HEK293 (cell line): Measurements from ENCODE around the gene CMIP.

Source experiments
- CTCF ChIA-PET: fragments of 350-600 bp; formaldehyde crosslinking; extraction: SDS; loops from one replicate; lab custom pipeline; 2021; ENCODE audit warnings: antibody characterized with exemption; lab: Yijun Ruan, JAX
- POLR2A ChIA-PET: fragments of 300-600 bp; formaldehyde crosslinking; extraction: SDS; loops from one replicate; lab custom pipeline; 2020; ENCODE audit warnings: antibody characterized with exemption, inconsistent platforms; lab: Yijun Ruan, JAX
- H3K27ac ChIP-seq: fragments of 200-500 bp; sonication (Bioruptor generic); 2 replicates; pipeline ENCODE4 v1.5.1; 2014; ENCODE audit warnings: low read depth, low read length, control low read depth, inconsistent platforms; ENCODE audit errors: extremely low read depth
- H3K36me3 ChIP-seq, 2 experiments: fragments of 200-500 bp in 1 of 2; sonication (Bioruptor generic) in 1 of 2; 1 replicate in 1 of 2; 2 replicates in 1 of 2; pipeline ENCODE4 v1.5.1; 2014 to 2017; ENCODE audit warnings: inconsistent platforms in 2 of 2, low read length in 2 of 2; ENCODE audit not compliant: control insufficient read depth in 2 of 2, insufficient read depth in 1 of 2
- H3K4me1 ChIP-seq: fragments of 200-500 bp; sonication (Bioruptor generic); 2 replicates; pipeline ENCODE4 v1.5.1; 2014; ENCODE audit warnings: mild to moderate bottlenecking, low read length, inconsistent platforms; ENCODE audit not compliant: control insufficient read depth, insufficient read depth
- H3K4me3 ChIP-seq: 2 replicates; pipeline ENCODE4 v1.5.1; 2011; ENCODE audit warnings: low read depth, mild to moderate bottlenecking, control low read depth, low read length, moderate library complexity
- H3K9me3 ChIP-seq: fragments of 200-500 bp; sonication (Bioruptor generic); 2 replicates; pipeline ENCODE4 v1.5.1; 2014; ENCODE audit warnings: low read depth, low read length, inconsistent platforms; ENCODE audit not compliant: control insufficient read depth, insufficient read depth
- EGR2 ChIP-seq: fragments of 450-650 bp; formaldehyde crosslinking; IDR thresholded peaks from 2 replicates; pipeline ENCODE4 v1.5.1; 2016; ENCODE audit warnings: low read depth, missing biosample characterization, missing genetic modification characterization
- HOXA7 ChIP-seq: sonication (generic); formaldehyde crosslinking; IDR thresholded peaks from 2 replicates; pipeline ENCODE4 v1.8.1; 2022; ENCODE audit warnings: missing genetic modification reagents, borderline replicate concordance
- KLF9 ChIP-seq: fragments of 450-650 bp; formaldehyde crosslinking; IDR thresholded peaks from 2 replicates; pipeline ENCODE4 v1.5.1; 2016; ENCODE audit warnings: missing biosample characterization, missing genetic modification characterization, low read depth
- OSR2 ChIP-seq: fragments of 450-650 bp; formaldehyde crosslinking; IDR thresholded peaks from 2 replicates; pipeline ENCODE4 v1.5.1; 2016; ENCODE audit warnings: missing biosample characterization, missing genetic modification characterization
- SP7 ChIP-seq: fragments of 450-650 bp; formaldehyde crosslinking; IDR thresholded peaks from 2 replicates; pipeline ENCODE4 v1.5.1; 2016; ENCODE audit warnings: missing biosample characterization, missing genetic modification characterization
- ZIC2 ChIP-seq: fragments of 450-650 bp; formaldehyde crosslinking; IDR thresholded peaks from 2 replicates; pipeline ENCODE4 v1.5.1; 2016; ENCODE audit warnings: missing biosample characterization, missing genetic modification characterization
- ZNF121 ChIP-seq: fragments of 450-650 bp; formaldehyde crosslinking; IDR thresholded peaks from 2 replicates; pipeline ENCODE4 v1.5.1; 2016; ENCODE audit warnings: missing biosample characterization, missing genetic modification characterization
- ZNF24 ChIP-seq: fragments of 450-650 bp; formaldehyde crosslinking; IDR thresholded peaks from 2 replicates; pipeline ENCODE4 v1.5.1; 2016; ENCODE audit warnings: missing biosample characterization, missing genetic modification characterization
- ZNF292 ChIP-seq: fragments of 450-650 bp; formaldehyde crosslinking; IDR thresholded peaks from 2 replicates; pipeline ENCODE4 v1.5.1; 2016; ENCODE audit warnings: low read depth, missing biosample characterization, missing genetic modification characterization, borderline replicate concordance
- ZNF335 ChIP-seq: fragments of 450-650 bp; formaldehyde crosslinking; conservative IDR thresholded peaks from 2 replicates; pipeline ENCODE4 v1.5.1; 2016; ENCODE audit warnings: missing biosample characterization, missing genetic modification characterization
- ZNF600 ChIP-seq: fragments of 450-650 bp; formaldehyde crosslinking; IDR thresholded peaks from 2 replicates; pipeline ENCODE4 v1.5.1; 2016; ENCODE audit warnings: missing biosample characterization, missing genetic modification characterization
- ZNF664 ChIP-seq: fragments of 450-650 bp; formaldehyde crosslinking; IDR thresholded peaks from 2 replicates; pipeline ENCODE4 v1.5.1; 2016; ENCODE audit warnings: missing biosample characterization, missing genetic modification characterization
- ZNF776 ChIP-seq: fragments of 450-650 bp; formaldehyde crosslinking; IDR thresholded peaks from 2 replicates; pipeline ENCODE4 v1.5.0; 2017; ENCODE audit warnings: missing biosample characterization, missing genetic modification characterization, borderline replicate concordance
- TF ChIP-seq, protein P1 (sequence below): fragments of 450-650 bp; IDR thresholded peaks from 2 replicates; pipeline ENCODE4 v1.5.1; 2018; ENCODE audit warnings: missing biosample characterization, mild to moderate bottlenecking, missing genetic modification characterization

CMIP gene

DNA sequence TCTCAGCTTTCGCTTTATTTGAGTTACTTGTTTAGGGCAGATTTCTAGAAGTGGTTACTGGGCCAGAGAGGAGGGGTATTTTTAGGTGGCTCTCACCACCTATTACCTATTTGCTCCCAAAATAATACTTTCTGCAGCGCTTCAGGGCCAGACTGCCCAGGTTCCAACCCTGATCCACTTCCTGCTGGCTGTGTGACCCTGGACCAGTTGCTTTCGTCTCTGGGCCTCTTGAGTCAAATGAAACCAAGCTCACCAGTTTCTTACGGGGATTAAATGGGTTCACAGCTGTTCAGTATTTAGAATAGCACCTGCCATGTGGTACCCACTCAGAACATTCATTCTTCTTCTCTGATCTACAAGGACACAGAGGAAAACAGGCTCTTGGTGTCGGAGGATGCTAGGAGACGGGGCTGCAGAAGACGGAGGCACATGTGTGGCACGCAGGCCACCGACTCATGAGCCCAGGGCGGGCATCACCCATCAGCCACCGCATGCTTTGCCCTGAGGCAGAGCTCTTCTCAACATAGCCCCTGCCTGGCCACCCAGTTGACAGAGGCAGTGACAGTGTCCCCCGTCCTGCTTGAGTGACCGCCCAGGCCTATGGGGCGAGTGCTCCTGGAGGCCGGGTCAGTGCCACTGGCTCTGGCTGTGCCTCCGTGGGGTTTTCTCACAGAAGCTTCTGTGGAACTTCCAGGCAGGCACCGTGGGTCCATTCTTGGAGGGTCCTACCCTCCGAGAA, 185.5 kb downstream of the CMIP start (continued):
- TF ChIP-seq, protein P1, sequence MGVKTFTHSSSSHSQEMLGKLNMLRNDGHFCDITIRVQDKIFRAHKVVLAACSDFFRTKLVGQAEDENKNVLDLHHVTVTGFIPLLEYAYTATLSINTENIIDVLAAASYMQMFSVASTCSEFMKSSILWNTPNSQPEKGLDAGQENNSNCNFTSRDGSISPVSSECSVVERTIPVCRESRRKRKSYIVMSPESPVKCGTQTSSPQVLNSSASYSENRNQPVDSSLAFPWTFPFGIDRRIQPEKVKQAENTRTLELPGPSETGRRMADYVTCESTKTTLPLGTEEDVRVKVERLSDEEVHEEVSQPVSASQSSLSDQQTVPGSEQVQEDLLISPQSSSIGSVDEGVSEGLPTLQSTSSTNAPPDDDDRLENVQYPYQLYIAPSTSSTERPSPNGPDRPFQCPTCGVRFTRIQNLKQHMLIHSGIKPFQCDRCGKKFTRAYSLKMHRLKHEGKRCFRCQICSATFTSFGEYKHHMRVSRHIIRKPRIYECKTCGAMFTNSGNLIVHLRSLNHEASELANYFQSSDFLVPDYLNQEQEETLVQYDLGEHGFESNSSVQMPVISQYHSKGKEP (tag by site-specific recombination), result no peak
- TF ChIP-seq, all 188 proteins: peak for 0

DNA sequence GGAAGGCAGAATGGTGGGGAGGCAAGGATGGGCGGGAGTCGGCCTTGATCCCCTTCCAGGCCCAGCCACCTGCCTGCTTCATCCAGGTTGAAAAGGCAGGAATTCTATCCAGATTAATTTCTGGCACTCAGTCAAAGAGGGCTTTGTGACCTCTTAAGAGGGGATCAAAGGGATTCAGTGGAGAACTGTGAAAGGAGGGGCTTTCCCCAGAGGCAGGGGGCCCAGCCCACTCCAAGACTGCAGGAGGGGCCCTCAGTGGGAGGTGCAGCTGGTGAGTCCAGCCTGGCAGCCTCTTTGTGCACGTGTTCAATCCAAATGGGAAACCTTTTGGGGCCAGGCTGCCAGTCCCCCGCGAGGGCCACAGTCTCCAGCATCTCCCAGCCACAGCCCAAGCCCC, 186.0 kb downstream of the CMIP start:
- Histone ChIP-seq H3K4me1 (peaks cover 7% of the 10 kb centered on the region), H3K36me3 (no peaks in the 10 kb centered on the region), H3K4me3 (no peak overlapping the region), H3K27ac (no peak overlapping the region), H3K9me3 (no peaks in the 10 kb centered on the region)
- ChIA-PET CTCF (interaction anchor here (0.7 to 1.4 kb wide), 4 partner anchors 8 to 93 kb away, joined by 3 to 5 read pairs (median 4); no protein-coding TSS in a partner anchor), POLR2A (no interaction called here)
- TF ChIP-seq KLF9 (tag by site-specific recombination), result no peak
- TF ChIP-seq ZIC2 (tag by site-specific recombination), result peak; percentile 42

GRCh38 chr16:81632392-81633146, 188.0 kb downstream of the CMIP start:
- POLR2A ChIA-PET, result no interaction called here
- H3K4me1 ChIP-seq, result peaks cover 7% of the 10 kb centered on the region
- H3K4me3 ChIP-seq, result no peak overlapping the region
- no peaks in the 10 kb centered on the region for H3K36me3 ChIP-seq
- peak; percentile 86 for TF ChIP-seq ZNF664
- no peak for TF ChIP-seq EGR2 (tag by site-specific recombination)
- TF ChIP-seq, all 188 proteins: peak for 1
- Histone ChIP-seq H3K9me3 (no peaks in the 10 kb centered on the region), H3K27ac (no peak overlapping the region)
- CTCF ChIA-PET, result interaction anchor here (0.6 kb wide), 1 partner anchor 69 kb away, joined by 3 read pairs; no protein-coding TSS in a partner anchor

DNA sequence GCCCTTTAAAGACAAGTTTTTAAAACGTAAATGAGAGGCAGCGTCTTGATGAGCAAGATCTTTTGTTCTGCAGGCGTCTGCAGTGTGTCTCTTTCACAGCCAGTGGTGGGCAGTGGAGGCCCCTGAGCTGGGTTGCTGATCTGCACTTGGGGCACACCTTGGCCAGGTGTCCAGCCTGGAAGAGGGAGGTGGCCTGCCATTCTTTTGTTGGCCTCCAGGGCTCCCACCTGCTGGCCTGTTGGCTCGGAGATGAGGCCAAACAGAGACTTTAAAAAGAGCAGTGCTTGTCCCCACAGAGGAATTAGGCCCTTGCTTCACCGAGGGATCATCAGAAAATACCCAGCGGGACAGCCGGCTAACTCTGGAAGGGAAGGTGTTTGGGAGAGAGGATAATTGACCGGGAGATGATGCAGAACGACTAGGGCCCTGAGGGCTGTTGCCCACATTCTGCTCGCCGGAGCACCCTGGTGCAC, 188.6 kb downstream of the CMIP start:
- Histone ChIP-seq H3K9me3 (no peaks in the 10 kb centered on the region), H3K27ac (no peak overlapping the region), H3K36me3 (no peaks in the 10 kb centered on the region), H3K4me3 (no peak overlapping the region), H3K4me1 (peaks cover 7% of the 10 kb centered on the region)
- ChIA-PET CTCF (interaction anchor here (0.6 kb wide), 1 partner anchor 68 kb away, joined by 3 read pairs; no protein-coding TSS in a partner anchor), POLR2A (no interaction called here)
- TF ChIP-seq ZNF335 (tag by site-specific recombination) (no peak), ZNF121 (tag by site-specific recombination) (no peak), ZNF600 (tag by site-specific recombination) (no peak), SP7 (tag by site-specific recombination) (no peak), ZNF24 (tag by site-specific recombination) (no peak), ZNF292 (no peak), OSR2 (tag by site-specific recombination) (no peak), HOXA7 (CRISPR knock-in tag) (no peak), ZNF776 (tag by site-specific recombination) (no peak)
